ENCODE measurements around the gene HES7. TPM values are rescaled to one million over a fixed set of nuclear protein-coding genes. Genes with fewer than 3 reads are reported as not detected.
A peak's percentile ranks its signal among the peaks of the same experiment; 100 is the strongest.

HES7 gene
- polyA plus RNA-seq, 1 of the 3 experiments (the other 2 are of a cell fraction), result 1.2 TPM

- TF ChIP-seq EZH2phosphoT487 (IDR thresholded peaks at IDR 0.05; ENCODE audit: borderline replicate concordance, low read depth) (no peak), FOXJ3 (CRISPR knock-in tag; IDR thresholded peaks at IDR 0.05) (no peak), POLR2AphosphoS5 (IDR thresholded peaks at IDR 0.05; ENCODE audit: low read depth, low read length) (no peak), RAD21 (IDR thresholded peaks at IDR 0.05; ENCODE audit: low read length) (no peak), FOXM1 (IDR thresholded peaks at IDR 0.05; ENCODE audit: low read depth) (no peak), EP300 (IDR thresholded peaks at IDR 0.05; ENCODE audit: borderline replicate concordance in 1 of 2, low read depth in 1 of 2, low read length in 1 of 2) (no peak), ZBTB33 (IDR thresholded peaks at IDR 0.05; ENCODE audit: borderline replicate concordance, low read depth) (no peak), TAF1 (IDR thresholded peaks at IDR 0.05; ENCODE audit: borderline replicate concordance, low read depth, low read length) (no peak), MEF2A (IDR thresholded peaks at IDR 0.05; ENCODE audit: borderline replicate concordance, low read depth) (no peak), SMC3 (IDR thresholded peaks at IDR 0.05; ENCODE audit: low read depth, low read length) (no peak), USF2 (IDR thresholded peaks at IDR 0.05; ENCODE audit: borderline replicate concordance, low read depth, low read length) (no peak), GATA2 (CRISPR knock-in tag; IDR thresholded peaks at IDR 0.05) (no peak), CTCF (IDR thresholded peaks at IDR 0.05) (no peak), CHD2 (IDR thresholded peaks at IDR 0.05; ENCODE audit: low read length, partially characterized antibody) (no peak), FOSL2 (IDR thresholded peaks at IDR 0.05; ENCODE audit: borderline replicate concordance, low read depth) (no peak), JUND (IDR thresholded peaks at IDR 0.05) (no peak), IRF3 (IDR thresholded peaks at IDR 0.05; ENCODE audit: low read depth, low read length) (no peak)
- H3K79me2 ChIP-seq (ENCODE audit: insufficient read depth), result peaks cover 26% of the 10 kb centered on the region
- H3K27ac ChIP-seq (ENCODE audit: low read depth in 2 of 2, low read length in 1 of 2), result peak overlapping the region; percentile 82 to 95
- H3K4me3 ChIP-seq (ENCODE audit: low read depth in 2 of 2, low read length in 1 of 2), result peak overlapping the region; percentile 77 to 80
- no peak overlapping the region for H2AFZ ChIP-seq (ENCODE audit: low read depth)
- peaks cover 36 to 42% of the 10 kb centered on the region in 2 experiments; a peak in 3 of 4 replicates for H3K4me1 ChIP-seq (ENCODE audit: control insufficient read depth in 1 of 2, insufficient read depth in 2 of 2, low read depth in 1 of 2, low read length in 1 of 2)
- peaks cover 4 to 32% of the 10 kb centered on the region in 2 experiments for H3K36me3 ChIP-seq (replicated peaks in 1 of 2; ENCODE audit: control insufficient read depth in 1 of 2, insufficient read depth in 2 of 2, low read length in 1 of 2)
- no peaks in the 10 kb centered on the region for H3K9me2 ChIP-seq
- ChIA-PET POLR2A (interaction anchor here (0.8 to 2.5 kb wide), 4 partner anchors 12 to 38 kb away, joined by 3 to 19 read pairs (median 4); no protein-coding TSS in a partner anchor), CTCF (interaction anchor here (0.9 to 3.1 kb wide), 6 partner anchors 11 to 33 kb away, joined by 3 to 15 read pairs (median 4); partner anchors contain the start of genes ALOXE3 and HES7)
- H3K4me2 ChIP-seq, result peak overlapping the region; percentile 95
- peaks cover 9% of the 10 kb centered on the region; the same call in 1 of the 2 replicates for H4K20me1 ChIP-seq (ENCODE audit: insufficient read depth)
- no peak for DNase-seq
- no peaks in the 10 kb centered on the region for H3K9me3 ChIP-seq
- 12% methylated on average over 22 of the region's 22 CpGs for WGBS (ENCODE audit: low lambda C conversion rate)
- H3K27me3 ChIP-seq (ENCODE audit: insufficient read depth), result no peaks in the 10 kb centered on the region
- H3K9ac ChIP-seq, result peak overlapping the region; percentile 98
- H3F3A ChIP-seq (replicated peaks; ENCODE audit: insufficient read depth), result peaks cover 17% of the 10 kb centered on the region
Observed at GRCh38 chr17:8151641-8152111, 27.8 kb upstream of the HES7 start.

Measured in SK-N-SH (cell line).